Suprapubic skin (tissue), 4 donors: Measurements from ENCODE around the gene GAST. TPM values are rescaled to one million over a fixed set of nuclear protein-coding genes. Genes with fewer than 3 reads are reported as not detected.

ENCODE experiments used
- DNase-seq, 2 donors: peaks; one replicate each; pipeline ENCODE4 v3.0.0-alpha.2; 2019; ENCODE audit warnings: low spot score in 2 of 2
- H3K27ac ChIP-seq: fragments of 200-600 bp; sonication (generic); one replicate; pipeline ENCODE4 v1.5.1; 2019
- H3K27me3 ChIP-seq: fragments of 200-600 bp; sonication (generic); one replicate; pipeline ENCODE4 v1.5.1; 2019
- H3K36me3 ChIP-seq: fragments of 200-600 bp; sonication (generic); one replicate; pipeline ENCODE4 v1.5.1; 2019
- H3K4me1 ChIP-seq: fragments of 200-600 bp; sonication (generic); one replicate; pipeline ENCODE4 v1.5.1; 2019
- H3K4me3 ChIP-seq: fragments of 200-600 bp; sonication (generic); one replicate; pipeline ENCODE4 v1.5.1; 2019; ENCODE audit warnings: mild to moderate bottlenecking
- H3K9me3 ChIP-seq: fragments of 200-600 bp; sonication (generic); one replicate; pipeline ENCODE4 v1.5.1; 2019
- EP300 ChIP-seq: sonication (generic); formaldehyde crosslinking; IDR thresholded peaks from one replicate; pipeline ENCODE4 v1.6.1; 2017; ENCODE audit warnings: antibody characterized with exemption
- POLR2A ChIP-seq, 2 donors: fragments of 450-650 bp; IDR thresholded peaks; one replicate each; pipeline ENCODE4 v1.6.1; 2017; ENCODE audit warnings: antibody characterized with exemption in 2 of 2, mild to moderate bottlenecking in 2 of 2, moderate library complexity in 2 of 2
- POLR2AphosphoS5 ChIP-seq, 3 donors: sonication (generic); formaldehyde crosslinking; IDR thresholded peaks; one replicate each; pipeline ENCODE4 v1.6.1; 2017; ENCODE audit warnings: antibody characterized with exemption in 3 of 3
- WGBS: methylation state at CpG from one replicate; pipeline ENCODE4 v1.1.5; 2018; 5-methylcytosine and 5-hydroxymethylcytosine counted together
- total RNA-seq, 4 donors: library from RNA; depleted of rRNA; stranded (reverse); fragments of >200 nt; gene quantifications; one replicate each; pipeline ENCODE4 v1.1.0, GENCODE V29; 2016
- TF ChIP-seq, protein P1 (sequence below), 2 donors: fragments of 200-600 bp in 1 of 2; fragments of 450-650 bp in 1 of 2; sonication (generic) in 1 of 2; IDR thresholded peaks; one replicate each; pipeline ENCODE4 v1.5.1; 2016 to 2019; ENCODE audit warnings: antibody characterized with exemption in 2 of 2, mild to moderate bottlenecking in 1 of 2, moderate library complexity in 1 of 2

The GAST gene
- total RNA-seq, 4 donors from 2014 or later = not detected

GRCh38 chr17:41723801-41724475 lies 11.8 kb downstream of the GAST start:
- WGBS = 87% methylated on average over 12 of the region's 12 CpGs
- H3K27me3 ChIP-seq = no peaks in the 10 kb centered on the region
- H3K9me3 ChIP-seq = no peaks in the 10 kb centered on the region
- H3K36me3 ChIP-seq = no peaks in the 10 kb centered on the region
- H3K4me3 ChIP-seq = no peak overlapping the region
- H3K27ac ChIP-seq = no peak overlapping the region
- no peak for DNase-seq
- H3K4me1 ChIP-seq = no peaks in the 10 kb centered on the region
- TF ChIP-seq POLR2A (IDR thresholded peaks at IDR 0.05) (no peak), EP300 (no peak), POLR2AphosphoS5 (IDR thresholded peaks at IDR 0.05) (no peak)
- TF ChIP-seq, protein P1, sequence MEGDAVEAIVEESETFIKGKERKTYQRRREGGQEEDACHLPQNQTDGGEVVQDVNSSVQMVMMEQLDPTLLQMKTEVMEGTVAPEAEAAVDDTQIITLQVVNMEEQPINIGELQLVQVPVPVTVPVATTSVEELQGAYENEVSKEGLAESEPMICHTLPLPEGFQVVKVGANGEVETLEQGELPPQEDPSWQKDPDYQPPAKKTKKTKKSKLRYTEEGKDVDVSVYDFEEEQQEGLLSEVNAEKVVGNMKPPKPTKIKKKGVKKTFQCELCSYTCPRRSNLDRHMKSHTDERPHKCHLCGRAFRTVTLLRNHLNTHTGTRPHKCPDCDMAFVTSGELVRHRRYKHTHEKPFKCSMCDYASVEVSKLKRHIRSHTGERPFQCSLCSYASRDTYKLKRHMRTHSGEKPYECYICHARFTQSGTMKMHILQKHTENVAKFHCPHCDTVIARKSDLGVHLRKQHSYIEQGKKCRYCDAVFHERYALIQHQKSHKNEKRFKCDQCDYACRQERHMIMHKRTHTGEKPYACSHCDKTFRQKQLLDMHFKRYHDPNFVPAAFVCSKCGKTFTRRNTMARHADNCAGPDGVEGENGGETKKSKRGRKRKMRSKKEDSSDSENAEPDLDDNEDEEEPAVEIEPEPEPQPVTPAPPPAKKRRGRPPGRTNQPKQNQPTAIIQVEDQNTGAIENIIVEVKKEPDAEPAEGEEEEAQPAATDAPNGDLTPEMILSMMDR (IDR thresholded peaks at IDR 0.05) = no peak

DNA sequence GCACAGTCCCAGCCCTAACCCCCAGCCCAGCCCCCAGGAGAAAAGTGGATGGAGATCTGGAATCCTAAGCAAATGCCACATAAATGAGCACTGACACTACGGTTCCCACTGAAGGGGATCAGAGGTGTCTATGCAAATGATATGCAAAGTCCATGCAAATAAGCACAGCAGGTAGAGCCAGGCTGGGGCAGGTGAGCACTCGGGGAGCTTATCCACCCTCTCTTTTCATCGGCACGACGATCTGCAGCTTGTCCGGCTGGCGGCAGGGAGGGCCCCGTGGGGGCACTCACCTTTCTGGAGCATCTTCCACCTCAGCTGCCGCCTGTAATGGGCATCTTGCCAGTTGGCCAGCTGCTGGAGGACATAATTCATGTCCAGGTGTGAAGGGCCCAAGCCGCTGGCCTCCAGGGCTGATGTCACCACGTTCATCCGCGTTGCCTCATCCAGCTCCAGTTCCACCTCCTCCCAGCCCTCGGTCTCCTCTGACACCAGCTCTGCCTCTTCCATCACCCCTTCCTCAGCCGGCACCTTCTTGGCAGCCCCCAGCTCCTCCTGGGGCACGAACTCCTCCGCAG lies 12.4 kb downstream of the GAST start:
- Histone ChIP-seq H3K4me3 (no peak overlapping the region), H3K27ac (no peak overlapping the region), H3K27me3 (no peaks in the 10 kb centered on the region), H3K36me3 (no peaks in the 10 kb centered on the region), H3K9me3 (no peaks in the 10 kb centered on the region), H3K4me1 (no peaks in the 10 kb centered on the region)
- WGBS = 76% methylated on average over 9 of the region's 17 CpGs
- DNase-seq = no peak
- TF ChIP-seq EP300 (no peak), POLR2AphosphoS5 (IDR thresholded peaks at IDR 0.05) (no peak), POLR2A (IDR thresholded peaks at IDR 0.05) (no peak)
- TF ChIP-seq, protein P1 (IDR thresholded peaks at IDR 0.05) = no peak

GRCh38 chr17:41725134-41725533 lies 13.0 kb downstream of the GAST start:
- Histone ChIP-seq H3K27ac (no peak overlapping the region), H3K36me3 (no peaks in the 10 kb centered on the region), H3K9me3 (no peaks in the 10 kb centered on the region), H3K4me3 (no peak overlapping the region), H3K27me3 (no peaks in the 10 kb centered on the region), H3K4me1 (no peaks in the 10 kb centered on the region)
- TF ChIP-seq POLR2A (IDR thresholded peaks at IDR 0.05) = no peak
- no peak for TF ChIP-seq EP300
- TF ChIP-seq, protein P1 (IDR thresholded peaks at IDR 0.05) = no peak
- TF ChIP-seq POLR2AphosphoS5 (IDR thresholded peaks at IDR 0.05) = no peak
- WGBS = 88% methylated on average over 5 of the region's 5 CpGs
- DNase-seq = no peak

- TF ChIP-seq POLR2A (IDR thresholded peaks at IDR 0.05) (no peak), EP300 (no peak), POLR2AphosphoS5 (IDR thresholded peaks at IDR 0.05) (no peak)
- TF ChIP-seq, protein P1 (IDR thresholded peaks at IDR 0.05) = no peak
- Histone ChIP-seq H3K4me3 (no peak overlapping the region), H3K27ac (no peak overlapping the region), H3K27me3 (peaks cover 13% of the 10 kb centered on the region), H3K4me1 (no peaks in the 10 kb centered on the region), H3K9me3 (no peaks in the 10 kb centered on the region), H3K36me3 (no peaks in the 10 kb centered on the region)
- DNase-seq = no peak
- WGBS = 75% methylated on average over 8 of the region's 12 CpGs
These were observed 15.9 kb downstream of the GAST start for GRCh38 chr17:41728056-41728455.

GRCh38 chr17:41730479-41730878 lies 18.3 kb downstream of the GAST start:
- H3K4me3 ChIP-seq = no peak overlapping the region
- whole genome bisulfite sequencing = 61% methylated on average over 4 of the region's 4 CpGs
- no peaks in the 10 kb centered on the region for H3K9me3 ChIP-seq
- peaks cover 21% of the 10 kb centered on the region for H3K4me1 ChIP-seq
- H3K27ac ChIP-seq = no peak overlapping the region
- no peak for DNase-seq
- no peaks in the 10 kb centered on the region for H3K36me3 ChIP-seq
- TF ChIP-seq, protein P1 (IDR thresholded peaks at IDR 0.05) = no peak
- no peak for TF ChIP-seq POLR2AphosphoS5 (IDR thresholded peaks at IDR 0.05)
- no peak for TF ChIP-seq POLR2A (IDR thresholded peaks at IDR 0.05)
- no peak for TF ChIP-seq EP300
- H3K27me3 ChIP-seq = peaks cover 37% of the 10 kb centered on the region
